SJSA1 (cell line): Measurements from ENCODE around the gene RBM19. TPM values are rescaled to one million over a fixed set of nuclear protein-coding genes. Genes with fewer than 3 reads are reported as not detected.
A peak's percentile ranks its signal among the peaks of the same experiment; 100 is the strongest.

Experiments
- DNase-seq, 2 experiments: peaks; one replicate each; pipeline ENCODE4 v3.0.0-alpha.2; 2015 to 2020; ENCODE audit warnings: low spot score in 2 of 2, low read depth in 1 of 2
- H3K27ac ChIP-seq: fragments of 250-450 bp; sonication (Bioruptor Pico); 2 replicates; pipeline ENCODE4 v1.5.1; 2020; ENCODE audit warnings: mild to moderate bottlenecking, moderate library complexity
- H3K27me3 ChIP-seq: fragments of 250-450 bp; sonication (Bioruptor Pico); replicated peaks from 2 replicates; pipeline ENCODE4 v1.5.1; 2020; ENCODE audit warnings: mild to moderate bottlenecking, moderate library complexity
- H3K36me3 ChIP-seq: fragments of 250-450 bp; sonication (Bioruptor Pico); 2 replicates; pipeline ENCODE4 v1.5.1; 2020; ENCODE audit warnings: mild to moderate bottlenecking
- H3K4me1 ChIP-seq: fragments of 250-450 bp; sonication (Bioruptor Pico); replicated peaks from 2 replicates; pipeline ENCODE4 v1.6.1; 2021; ENCODE audit warnings: mild to moderate bottlenecking
- H3K4me3 ChIP-seq: fragments of 250-450 bp; sonication (Bioruptor Pico); 2 replicates; pipeline ENCODE4 v1.5.1; 2020; ENCODE audit warnings: mild to moderate bottlenecking
- H3K9me3 ChIP-seq: fragments of 250-450 bp; sonication (Bioruptor Pico); replicated peaks from 2 replicates; pipeline ENCODE4 v1.5.1; 2020; ENCODE audit warnings: mild to moderate bottlenecking
- total RNA-seq: library from RNA; depleted of rRNA; stranded (reverse); fragments of >200 nt; shearing (Covaris generic); gene quantifications from 2 replicates; pipeline ENCODE4 v1.2.3, GENCODE V29; 2014

The RBM19 gene
- total RNA-seq, 1 experiment from 2014 or later, result 433 TPM

- Histone ChIP-seq H3K9me3 (no peaks in the 10 kb centered on the region), H3K36me3 (peaks cover 6% of the 10 kb centered on the region; the same call in 1 of the 2 replicates), H3K27ac (no peak overlapping the region), H3K27me3 (no peaks in the 10 kb centered on the region), H3K4me3 (no peak overlapping the region), H3K4me1 (peaks cover 13% of the 10 kb centered on the region)
- DNase-seq, result peak in 1 of 2 experiments; percentile 12
Measured at GRCh38 chr12:113846883-113847755, 119.0 kb downstream of the RBM19 start.

DNA sequence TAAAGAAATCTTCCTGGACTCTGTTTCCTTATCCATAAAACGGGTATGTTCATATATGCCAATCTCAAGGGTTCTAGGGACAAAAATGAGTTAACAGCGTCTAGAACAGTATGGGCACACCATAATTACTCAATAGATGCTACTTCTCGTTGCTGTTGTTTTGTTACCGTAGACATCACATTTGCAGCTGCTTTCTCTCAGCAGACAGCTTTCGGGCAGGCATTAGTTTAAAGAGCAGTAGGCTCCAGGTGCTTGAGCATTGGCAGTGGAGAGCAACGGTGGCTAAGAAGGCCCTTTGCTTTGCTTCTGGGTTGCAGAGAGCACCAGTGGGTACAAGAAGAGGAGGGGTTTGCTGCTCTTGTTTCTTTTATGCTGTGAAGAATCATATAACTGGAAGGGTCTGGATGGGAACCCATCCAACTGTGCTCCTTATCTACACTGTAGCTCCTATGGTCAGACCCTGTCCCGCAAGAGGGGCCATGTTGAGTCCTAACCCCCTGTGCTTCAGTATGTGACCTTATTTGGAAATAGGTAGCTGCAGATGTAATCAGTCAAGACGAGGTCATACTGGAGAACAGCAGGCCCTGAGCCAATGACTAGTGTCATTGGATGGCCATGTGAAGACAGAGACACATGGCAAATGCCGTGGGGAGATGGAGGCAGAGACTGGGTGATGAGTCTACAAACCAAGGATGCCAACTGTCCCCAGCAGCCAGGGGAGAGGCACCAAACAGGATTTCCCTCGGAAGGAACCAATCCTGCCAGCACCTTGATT lies 120.0 kb downstream of the RBM19 start:
- peaks cover 6% of the 10 kb centered on the region; the same call in 1 of the 2 replicates for H3K36me3 ChIP-seq
- peaks cover 13% of the 10 kb centered on the region for H3K4me1 ChIP-seq
- H3K27me3 ChIP-seq, result no peaks in the 10 kb centered on the region
- H3K27ac ChIP-seq, result no peak overlapping the region
- no peak overlapping the region for H3K4me3 ChIP-seq
- DNase-seq, result no peak
- no peaks in the 10 kb centered on the region for H3K9me3 ChIP-seq

GRCh38 chr12:113844495-113845210 lies 121.5 kb downstream of the RBM19 start:
- H3K4me3 ChIP-seq, result no peak overlapping the region
- H3K36me3 ChIP-seq, result peaks cover 6% of the 10 kb centered on the region; the same call in 1 of the 2 replicates
- no peaks in the 10 kb centered on the region for H3K27me3 ChIP-seq
- H3K27ac ChIP-seq, result no peak overlapping the region
- DNase-seq, result no peak
- no peaks in the 10 kb centered on the region for H3K9me3 ChIP-seq
- H3K4me1 ChIP-seq, result peaks cover 5% of the 10 kb centered on the region; the same call in 1 of the 2 replicates

DNA sequence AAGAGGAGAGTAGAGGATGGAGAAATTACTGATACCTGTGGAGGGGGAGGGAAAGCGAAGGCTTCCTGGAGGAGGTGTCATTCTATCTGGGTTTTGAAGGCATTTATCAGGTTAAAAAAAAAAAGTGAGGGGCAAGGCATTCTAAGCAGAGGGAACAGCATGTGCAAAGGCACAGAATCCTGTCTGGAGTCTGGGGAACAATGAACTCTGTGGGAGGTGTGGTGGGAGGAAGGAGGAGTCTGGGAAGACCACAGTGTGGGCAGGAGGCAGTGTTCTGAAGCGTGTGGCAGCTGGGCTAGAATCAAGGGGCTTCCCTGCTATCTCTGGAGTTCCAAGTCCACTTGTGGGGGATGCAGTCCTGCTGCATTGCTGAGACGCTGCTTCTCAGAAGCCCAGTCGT lies 123.4 kb downstream of the RBM19 start:
- Histone ChIP-seq H3K36me3 (peaks cover 6% of the 10 kb centered on the region; the same call in 1 of the 2 replicates), H3K9me3 (no peaks in the 10 kb centered on the region), H3K27ac (no peak overlapping the region), H3K27me3 (no peaks in the 10 kb centered on the region), H3K4me1 (peaks cover 5% of the 10 kb centered on the region; the same call in 1 of the 2 replicates), H3K4me3 (no peak overlapping the region)
- DNase-seq, result no peak

- Histone ChIP-seq H3K4me1 (peaks cover 4% of the 10 kb centered on the region; the same call in 1 of the 2 replicates), H3K4me3 (no peak overlapping the region), H3K36me3 (peaks cover 6% of the 10 kb centered on the region; the same call in 1 of the 2 replicates), H3K9me3 (no peaks in the 10 kb centered on the region), H3K27me3 (no peaks in the 10 kb centered on the region), H3K27ac (no peak overlapping the region)
- DNase-seq, result no peak
Measured at GRCh38 chr12:113841786-113842185, 124.3 kb downstream of the RBM19 start.

DNA sequence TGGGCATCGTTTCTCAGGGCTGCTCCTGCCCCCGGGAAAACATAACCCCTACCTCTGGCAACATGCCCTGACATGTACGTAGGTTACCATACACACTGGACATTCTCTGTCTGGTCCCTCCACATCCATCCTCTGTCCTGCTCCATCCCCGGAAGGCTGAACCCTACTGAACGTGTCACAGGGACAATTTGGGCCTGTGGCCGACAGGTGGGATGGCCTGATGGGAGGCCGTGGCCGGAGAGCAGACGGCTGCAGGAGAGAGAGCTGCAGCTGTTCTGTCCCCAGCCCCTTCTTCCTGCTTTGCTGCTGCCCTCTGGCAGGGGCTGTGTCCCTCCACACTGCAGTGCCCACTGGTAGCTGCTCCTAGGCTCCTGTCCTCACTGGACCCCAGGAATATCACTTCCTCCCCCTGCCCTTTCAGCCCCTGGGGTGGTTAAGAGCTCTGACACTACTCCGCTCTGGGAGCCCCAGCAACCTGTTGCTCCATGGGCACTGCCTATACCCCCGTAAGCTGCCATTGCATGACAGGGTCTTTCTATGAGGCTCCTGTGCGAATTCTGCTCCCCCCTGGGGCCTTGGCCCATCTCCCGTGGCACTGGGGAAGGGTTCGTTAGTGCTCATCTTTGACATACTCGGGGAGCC lies 125.6 kb downstream of the RBM19 start:
- no peaks in the 10 kb centered on the region for H3K9me3 ChIP-seq
- H3K4me3 ChIP-seq, result no peak overlapping the region
- no peaks in the 10 kb centered on the region for H3K27me3 ChIP-seq
- no peaks in the 10 kb centered on the region for H3K4me1 ChIP-seq
- H3K27ac ChIP-seq, result no peak overlapping the region
- DNase-seq, result no peak
- peaks cover 4% of the 10 kb centered on the region; the same call in 1 of the 2 replicates for H3K36me3 ChIP-seq

- Histone ChIP-seq H3K36me3 (peaks cover 4% of the 10 kb centered on the region; the same call in 1 of the 2 replicates), H3K4me1 (no peaks in the 10 kb centered on the region), H3K27ac (no peak overlapping the region)
Measured at GRCh38 chr12:113838896-113839295, 127.2 kb downstream of the RBM19 start.

GRCh38 chr12:113837528-113838296 lies 128.4 kb downstream of the RBM19 start:
- no peaks in the 10 kb centered on the region for H3K4me1 ChIP-seq
- no peak overlapping the region for H3K4me3 ChIP-seq
- H3K9me3 ChIP-seq, result no peaks in the 10 kb centered on the region
- H3K36me3 ChIP-seq, result no peaks in the 10 kb centered on the region
- DNase-seq, result no peak
- no peaks in the 10 kb centered on the region for H3K27me3 ChIP-seq
- no peak overlapping the region for H3K27ac ChIP-seq

More at GRCh38 chr12:113838896-113839295, 127.2 kb downstream of the RBM19 start:
- DNase-seq, result no peak
- Histone ChIP-seq H3K27me3 (no peaks in the 10 kb centered on the region), H3K9me3 (no peaks in the 10 kb centered on the region), H3K4me3 (no peak overlapping the region)

DNA sequence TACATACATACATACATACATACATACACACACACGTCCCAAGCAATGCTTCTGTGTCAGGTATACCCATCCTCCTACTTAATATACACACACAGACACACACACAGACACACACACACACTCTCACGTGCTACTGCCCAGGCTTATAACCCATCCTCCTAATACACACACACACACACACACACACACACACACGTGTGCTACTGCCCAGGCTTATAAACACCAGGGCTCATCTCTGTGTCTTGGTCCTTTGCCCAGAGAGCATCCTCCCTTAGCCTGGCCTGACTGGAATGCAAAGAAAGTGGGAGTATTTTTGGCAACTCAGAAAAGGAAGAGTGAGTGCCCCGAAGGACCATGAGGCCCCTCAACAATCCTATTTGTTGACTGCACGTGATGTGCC lies 129.0 kb downstream of the RBM19 start:
- no peaks in the 10 kb centered on the region; the same call in 1 of the 2 replicates for H3K4me1 ChIP-seq
- H3K4me3 ChIP-seq, result no peak overlapping the region
- H3K27me3 ChIP-seq, result no peaks in the 10 kb centered on the region
- H3K9me3 ChIP-seq, result no peaks in the 10 kb centered on the region
- H3K27ac ChIP-seq, result no peak overlapping the region
- no peak for DNase-seq
- no peaks in the 10 kb centered on the region for H3K36me3 ChIP-seq

GRCh38 chr12:113835896-113836295 lies 130.2 kb downstream of the RBM19 start:
- Histone ChIP-seq H3K4me1 (peaks cover 11% of the 10 kb centered on the region), H3K36me3 (no peaks in the 10 kb centered on the region), H3K27ac (no peak overlapping the region), H3K4me3 (no peak overlapping the region), H3K27me3 (no peaks in the 10 kb centered on the region), H3K9me3 (no peaks in the 10 kb centered on the region)
- no peak for DNase-seq

- Histone ChIP-seq H3K9me3 (no peaks in the 10 kb centered on the region), H3K36me3 (no peaks in the 10 kb centered on the region), H3K27ac (no peak overlapping the region)
Measured at GRCh38 chr12:113835433-113835832, 130.7 kb downstream of the RBM19 start.

GRCh38 chr12:113833422-113833821 lies 132.7 kb downstream of the RBM19 start:
- Histone ChIP-seq H3K36me3 (no peaks in the 10 kb centered on the region), H3K9me3 (no peaks in the 10 kb centered on the region), H3K27me3 (no peaks in the 10 kb centered on the region), H3K4me1 (peaks cover 16% of the 10 kb centered on the region), H3K4me3 (no peak overlapping the region), H3K27ac (no peak overlapping the region)
- no peak for DNase-seq

More at GRCh38 chr12:113835433-113835832, 130.7 kb downstream of the RBM19 start:
- no peak for DNase-seq
- no peaks in the 10 kb centered on the region for H3K27me3 ChIP-seq
- no peak overlapping the region for H3K4me3 ChIP-seq
- peaks cover 16% of the 10 kb centered on the region for H3K4me1 ChIP-seq
